H7 (cell line): ENCODE data around the gene ARL5C. TPM values are rescaled to one million over a fixed set of nuclear protein-coding genes. Genes with fewer than 3 reads are reported as not detected.
"Not testable (repeated sequence)": the region's sequence is repeated elsewhere in the genome, so short reads cannot be mapped to it uniquely, and the experiment has no call there.

Experiments
- DNase-seq: peaks from one replicate; pipeline ENCODE4 v3.0.0; 2012
- H3K27me3 ChIP-seq: 2 replicates; pipeline ENCODE4 v1.6.0; 2011; ENCODE audit warnings: mild to moderate bottlenecking, low read length; ENCODE audit not compliant: control insufficient read depth, insufficient read depth
- H3K36me3 ChIP-seq: replicated peaks from 2 replicates; pipeline ENCODE4 v1.5.1; 2011; ENCODE audit warnings: low read length; ENCODE audit not compliant: control insufficient read depth, insufficient read depth
- H3K4me3 ChIP-seq: 2 replicates; pipeline ENCODE4 v1.5.1; 2011; ENCODE audit warnings: low read depth, mild to moderate bottlenecking, control low read depth, low read length, moderate library complexity; ENCODE audit not compliant: insufficient read depth
- total RNA-seq: library from RNA; depleted of rRNA; stranded (reverse); fragments of >200 nt; shearing (Covaris generic); gene quantifications from 2 replicates; pipeline ENCODE4 v1.2.3, GENCODE V29; 2014

Gene ARL5C
- total RNA-seq, 1 experiment from 2014 or later = not detected

GRCh38 chr17:39181303-39181702 is 15.3 kb upstream of the ARL5C start:
- DNase-seq = no peak
- Histone ChIP-seq H3K4me3 (no peak overlapping the region), H3K27me3 (no peaks in the 10 kb centered on the region), H3K36me3 (peaks cover 13% of the 10 kb centered on the region)

- DNase-seq = no peak
- peaks cover 4% of the 10 kb centered on the region for H3K36me3 ChIP-seq
- H3K4me3 ChIP-seq = no peak overlapping the region
- no peaks in the 10 kb centered on the region for H3K27me3 ChIP-seq
Observed at GRCh38 chr17:39178536-39178935, 12.6 kb upstream of the ARL5C start.

GRCh38 chr17:39177256-39177655 is 11.3 kb upstream of the ARL5C start:
- DNase-seq = peak; percentile 97
- H3K36me3 ChIP-seq = no peaks in the 10 kb centered on the region; the same call in 1 of the 2 replicates
- no peak overlapping the region for H3K4me3 ChIP-seq
- no peaks in the 10 kb centered on the region for H3K27me3 ChIP-seq

- H3K27me3 ChIP-seq = no peaks in the 10 kb centered on the region
- DNase-seq = no peak
- H3K36me3 ChIP-seq = no peaks in the 10 kb centered on the region; the same call in 1 of the 2 replicates
- no peak overlapping the region for H3K4me3 ChIP-seq
Observed at GRCh38 chr17:39175695-39176093, 9.7 kb upstream of the ARL5C start.

GRCh38 chr17:39174920-39175694 is 9.1 kb upstream of the ARL5C start:
- Histone ChIP-seq H3K4me3 (peak overlapping the region; percentile 24; the same call in 1 of the 2 replicates), H3K27me3 (no peaks in the 10 kb centered on the region), H3K36me3 (no peaks in the 10 kb centered on the region; the same call in 1 of the 2 replicates)
- DNase-seq = peak; percentile 98

- Histone ChIP-seq H3K4me3 (no peak overlapping the region), H3K27me3 (no peaks in the 10 kb centered on the region; the same call in 1 of the 2 replicates), H3K36me3 (no peaks in the 10 kb centered on the region; the same call in 1 of the 2 replicates)
- DNase-seq = no peak
Observed at GRCh38 chr17:39173526-39174274, 7.7 kb upstream of the ARL5C start.

- Histone ChIP-seq H3K27me3 (no peaks in the 10 kb centered on the region; the same call in 1 of the 2 replicates), H3K4me3 (no peak overlapping the region), H3K36me3 (no peaks in the 10 kb centered on the region; the same call in 1 of the 2 replicates)
- DNase-seq = no peak
Observed at GRCh38 chr17:39173080-39173479, 7.1 kb upstream of the ARL5C start.

- Histone ChIP-seq H3K4me3 (no peak overlapping the region), H3K36me3 (no peaks in the 10 kb centered on the region), H3K27me3 (peaks cover 2% of the 10 kb centered on the region)
- no peak for DNase-seq
Observed at GRCh38 chr17:39171933-39172332, 6.0 kb upstream of the ARL5C start.

- H3K36me3 ChIP-seq = no peaks in the 10 kb centered on the region
- no peak overlapping the region for H3K4me3 ChIP-seq
- H3K27me3 ChIP-seq = peaks cover 15% of the 10 kb centered on the region
- DNase-seq = no peak
Observed at GRCh38 chr17:39170558-39170957, 4.6 kb upstream of the ARL5C start.

- Histone ChIP-seq H3K4me3 (no peak overlapping the region), H3K27me3 (peaks cover 20% of the 10 kb centered on the region), H3K36me3 (no peaks in the 10 kb centered on the region)
- no peak for DNase-seq
Observed at GRCh38 chr17:39170109-39170508, 4.1 kb upstream of the ARL5C start.

- no peaks in the 10 kb centered on the region for H3K36me3 ChIP-seq
- H3K27me3 ChIP-seq = peaks cover 23% of the 10 kb centered on the region
- no peak overlapping the region for H3K4me3 ChIP-seq
- DNase-seq = no peak
Observed at GRCh38 chr17:39169518-39169917, 3.6 kb upstream of the ARL5C start.

GRCh38 chr17:39169101-39169500 is 3.1 kb upstream of the ARL5C start:
- Histone ChIP-seq H3K4me3 (no peak overlapping the region), H3K36me3 (no peaks in the 10 kb centered on the region), H3K27me3 (peaks cover 25% of the 10 kb centered on the region)
- no peak for DNase-seq

GRCh38 chr17:39168503-39168902 is 2.5 kb upstream of the ARL5C start:
- not testable (repeated sequence) for DNase-seq, H3K4me3 ChIP-seq, H3K36me3 ChIP-seq
- H3K27me3 ChIP-seq = peaks cover 25% of the 10 kb centered on the region

- peaks cover 25% of the 10 kb centered on the region for H3K27me3 ChIP-seq
- DNase-seq = no peak
- no peak overlapping the region for H3K4me3 ChIP-seq
- H3K36me3 ChIP-seq = no peaks in the 10 kb centered on the region
Observed at GRCh38 chr17:39167476-39167875, 1.5 kb upstream of the ARL5C start.
